Spleen (tissue), 7 donors: Measurements from ENCODE around the gene SUSD2.

Experiments used
- POLR2A ChIP-seq, 3 donors: fragments of 450-650 bp; IDR thresholded peaks; one replicate each; pipeline ENCODE4 v1.5.1; 2017; ENCODE audit warnings: antibody characterized with exemption in 3 of 3, mild to moderate bottlenecking in 1 of 3
- TF ChIP-seq, protein P1 (sequence below), 11 experiments: fragments of 200-600 bp in 7 of 11; fragments of 450-650 bp in 4 of 11; sonication (generic) in 4 of 11; IDR thresholded peaks in 8 of 11; conservative IDR thresholded peaks in 3 of 11; 1 replicate in 7 of 11; 2 replicates in 4 of 11; pipeline versions ENCODE4 v1.4.0 to v1.8.0; 2016 to 2021; ENCODE audit warnings: antibody characterized with exemption in 11 of 11, inconsistent platforms in 4 of 11, mild to moderate bottlenecking in 1 of 11
- donor health status: DM: no; HTN: no; CAD: no; lungs with moderate emphysema.
- donor health status: DM: no; HTN: no; CAD: no.
- donor health status: DM: no; HTN: no; CAD: no.

DNA sequence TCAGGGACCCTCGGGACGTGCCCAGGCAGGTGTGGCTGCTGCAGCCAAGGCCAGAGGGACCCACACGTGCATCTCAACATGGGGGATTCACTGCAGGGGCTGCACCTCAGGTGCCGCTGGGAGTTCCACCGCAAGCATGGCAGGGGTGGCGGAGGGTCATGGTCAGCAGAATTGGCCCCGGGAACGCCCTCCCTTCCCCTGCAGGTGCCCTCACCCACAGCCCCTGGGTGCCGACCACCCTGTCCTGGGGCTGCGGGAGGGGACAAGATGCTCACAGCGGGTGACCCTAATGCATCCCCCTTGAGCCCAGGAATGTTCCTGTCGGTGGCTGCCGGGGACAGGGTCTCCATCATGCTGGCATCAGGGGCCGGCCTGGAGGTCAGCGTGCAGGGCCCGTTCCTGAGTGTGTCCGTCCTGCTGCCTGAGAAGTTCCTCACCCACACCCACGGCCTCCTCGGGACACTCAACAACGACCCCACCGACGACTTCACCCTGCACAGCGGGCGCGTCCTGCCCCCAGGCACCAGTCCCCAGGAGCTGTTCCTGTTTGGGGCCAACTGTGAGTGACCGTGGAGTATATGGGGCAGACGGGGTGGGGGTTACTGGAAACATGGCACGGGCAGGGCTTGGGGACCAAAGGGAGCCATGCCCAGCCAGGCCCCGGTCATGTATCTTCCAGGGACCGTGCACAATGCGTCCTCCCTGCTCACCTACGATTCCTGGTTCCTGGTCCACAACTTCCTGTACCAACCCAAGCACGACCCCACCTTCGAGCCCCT lies 5.8 kb downstream of the SUSD2 start:
- TF ChIP-seq, protein P1, sequence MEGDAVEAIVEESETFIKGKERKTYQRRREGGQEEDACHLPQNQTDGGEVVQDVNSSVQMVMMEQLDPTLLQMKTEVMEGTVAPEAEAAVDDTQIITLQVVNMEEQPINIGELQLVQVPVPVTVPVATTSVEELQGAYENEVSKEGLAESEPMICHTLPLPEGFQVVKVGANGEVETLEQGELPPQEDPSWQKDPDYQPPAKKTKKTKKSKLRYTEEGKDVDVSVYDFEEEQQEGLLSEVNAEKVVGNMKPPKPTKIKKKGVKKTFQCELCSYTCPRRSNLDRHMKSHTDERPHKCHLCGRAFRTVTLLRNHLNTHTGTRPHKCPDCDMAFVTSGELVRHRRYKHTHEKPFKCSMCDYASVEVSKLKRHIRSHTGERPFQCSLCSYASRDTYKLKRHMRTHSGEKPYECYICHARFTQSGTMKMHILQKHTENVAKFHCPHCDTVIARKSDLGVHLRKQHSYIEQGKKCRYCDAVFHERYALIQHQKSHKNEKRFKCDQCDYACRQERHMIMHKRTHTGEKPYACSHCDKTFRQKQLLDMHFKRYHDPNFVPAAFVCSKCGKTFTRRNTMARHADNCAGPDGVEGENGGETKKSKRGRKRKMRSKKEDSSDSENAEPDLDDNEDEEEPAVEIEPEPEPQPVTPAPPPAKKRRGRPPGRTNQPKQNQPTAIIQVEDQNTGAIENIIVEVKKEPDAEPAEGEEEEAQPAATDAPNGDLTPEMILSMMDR (IDR thresholded peaks at IDR 0.05 in 8 of 11, conservative IDR thresholded peaks at IDR 0.05 in 3 of 11), result no peak
- TF ChIP-seq POLR2A (IDR thresholded peaks at IDR 0.05), result no peak
